ENCODE data around the gene CABLES2.

CABLES2 gene

GRCh38 chr20:62417981-62418708 is 11.1 kb upstream of the CABLES2 start:
- no peak for DNase-seq (ENCODE audit: low spot score)

GRCh38 chr20:62416651-62417637 is 9.9 kb upstream of the CABLES2 start:
- no peak for DNase-seq (ENCODE audit: low spot score)

- no peak for DNase-seq (ENCODE audit: low spot score)
Measured at GRCh38 chr20:62415354-62416111, 8.4 kb upstream of the CABLES2 start.

- DNase-seq (ENCODE audit: low spot score): no peak
Measured at GRCh38 chr20:62413896-62414481, 6.9 kb upstream of the CABLES2 start.

GRCh38 chr20:62413025-62413570 is 6.0 kb upstream of the CABLES2 start:
- DNase-seq (ENCODE audit: low spot score): no peak

GRCh38 chr20:62412194-62413024 is 5.3 kb upstream of the CABLES2 start:
- no peak for DNase-seq (ENCODE audit: low spot score)

GRCh38 chr20:62411479-62412193 is 4.6 kb upstream of the CABLES2 start:
- no peak for DNase-seq (ENCODE audit: low spot score)

GRCh38 chr20:62410746-62411478 is 3.8 kb upstream of the CABLES2 start:
- DNase-seq (ENCODE audit: low spot score): no peak

- DNase-seq (ENCODE audit: low spot score): no peak
Measured at GRCh38 chr20:62409931-62410745, 3.1 kb upstream of the CABLES2 start.

GRCh38 chr20:62409086-62409853 is 2.2 kb upstream of the CABLES2 start:
- no peak for DNase-seq (ENCODE audit: low spot score)

- DNase-seq (ENCODE audit: low spot score): no peak
Measured at GRCh38 chr20:62408640-62409039, 1.6 kb upstream of the CABLES2 start.

- DNase-seq (ENCODE audit: low spot score): no peak
Measured at GRCh38 chr20:62408055-62408454, 970 bp upstream of the CABLES2 start.

- no peak for DNase-seq (ENCODE audit: low spot score)
Measured at GRCh38 chr20:62406635-62407176, 379 bp downstream of the CABLES2 start.

- no peak for DNase-seq (ENCODE audit: low spot score)
Measured at GRCh38 chr20:62405981-62406513, 1.0 kb downstream of the CABLES2 start.

- DNase-seq (ENCODE audit: low spot score): no peak
Measured at GRCh38 chr20:62405108-62405980, 1.7 kb downstream of the CABLES2 start.

- no peak for DNase-seq (ENCODE audit: low spot score)
Measured at GRCh38 chr20:62404761-62405107, 2.4 kb downstream of the CABLES2 start.

Data from globus pallidus (tissue), 1 donor.